ENCODE data around the gene SLC9A9. TPM values are rescaled to one million over a fixed set of nuclear protein-coding genes. Genes with fewer than 3 reads are reported as not detected.

SLC9A9 gene
- 11.4 TPM for total RNA-seq (ENCODE audit: unreplicated experiment)
- long read RNA-seq, partial matches to known transcripts, result 1 of 9 reads
- long read RNA-seq, other reads (novel, unspliced or antisense), result 3 of 9 reads

DNA sequence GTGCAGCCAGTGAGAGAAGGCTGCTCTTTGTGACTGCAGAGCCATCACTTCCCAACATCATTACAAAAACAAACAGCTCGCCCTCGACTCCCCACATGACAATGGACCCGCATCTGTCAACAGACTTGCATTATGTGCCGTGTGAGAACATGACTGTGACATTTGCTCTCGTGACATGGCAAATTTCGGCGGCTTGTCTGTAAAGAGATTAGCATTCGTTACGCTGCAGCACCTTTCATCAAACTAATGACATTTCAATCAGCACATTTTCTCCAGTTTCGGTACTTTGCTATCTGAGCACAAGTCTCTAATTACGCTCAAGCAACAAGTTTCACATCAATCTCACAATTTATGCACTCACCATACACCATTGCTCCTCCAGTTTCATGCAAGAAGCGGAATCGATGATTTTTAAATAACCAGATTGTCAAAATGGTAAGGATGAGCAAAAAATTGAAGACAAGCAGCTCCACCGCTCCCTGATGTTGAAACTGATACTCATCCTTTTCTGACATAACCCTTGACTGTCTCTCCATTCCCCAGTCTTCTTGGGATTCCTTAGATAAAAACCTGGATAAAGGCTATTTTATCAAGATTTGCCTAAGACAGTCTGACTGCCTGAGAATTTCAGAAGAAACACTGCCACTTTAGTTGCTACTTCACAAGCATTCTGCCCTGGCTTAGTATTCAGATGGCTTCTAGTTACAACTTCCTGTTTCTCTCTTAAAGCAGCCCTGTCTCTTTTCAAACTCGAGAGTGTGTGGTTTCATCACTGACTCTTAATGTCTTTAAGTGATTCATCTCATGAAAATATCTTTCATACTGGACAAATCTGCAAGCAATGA is at the start of gene SLC9A9:
TSS of gene SLC9A9 (minus strand) at position 682 of the 845 bp plus-strand sequence. CDS start at position 536, 146 bp downstream.
- peak within 1 kb of the TSS; percentile 95 for H3K27ac Mint-ChIP-seq (ENCODE audit: unreplicated experiment)
- H3K27me3 Mint-ChIP-seq (ENCODE audit: unreplicated experiment), result peaks cover 10% of the 10 kb centered on the region
- peak within 1 kb of the TSS; percentile 89 for H3K4me3 Mint-ChIP-seq (ENCODE audit: unreplicated experiment)
- H3K9me3 Mint-ChIP-seq (ENCODE audit: unreplicated experiment), result peaks cover 9% of the 10 kb centered on the region
- peaks cover 35% of the 10 kb centered on the region for H3K4me1 Mint-ChIP-seq (ENCODE audit: low read depth, unreplicated experiment)
- peak; percentile 44 for DNase-seq
- no peaks in the 10 kb centered on the region for H3K36me3 Mint-ChIP-seq (ENCODE audit: unreplicated experiment)
- TF ChIP-seq, protein P1, sequence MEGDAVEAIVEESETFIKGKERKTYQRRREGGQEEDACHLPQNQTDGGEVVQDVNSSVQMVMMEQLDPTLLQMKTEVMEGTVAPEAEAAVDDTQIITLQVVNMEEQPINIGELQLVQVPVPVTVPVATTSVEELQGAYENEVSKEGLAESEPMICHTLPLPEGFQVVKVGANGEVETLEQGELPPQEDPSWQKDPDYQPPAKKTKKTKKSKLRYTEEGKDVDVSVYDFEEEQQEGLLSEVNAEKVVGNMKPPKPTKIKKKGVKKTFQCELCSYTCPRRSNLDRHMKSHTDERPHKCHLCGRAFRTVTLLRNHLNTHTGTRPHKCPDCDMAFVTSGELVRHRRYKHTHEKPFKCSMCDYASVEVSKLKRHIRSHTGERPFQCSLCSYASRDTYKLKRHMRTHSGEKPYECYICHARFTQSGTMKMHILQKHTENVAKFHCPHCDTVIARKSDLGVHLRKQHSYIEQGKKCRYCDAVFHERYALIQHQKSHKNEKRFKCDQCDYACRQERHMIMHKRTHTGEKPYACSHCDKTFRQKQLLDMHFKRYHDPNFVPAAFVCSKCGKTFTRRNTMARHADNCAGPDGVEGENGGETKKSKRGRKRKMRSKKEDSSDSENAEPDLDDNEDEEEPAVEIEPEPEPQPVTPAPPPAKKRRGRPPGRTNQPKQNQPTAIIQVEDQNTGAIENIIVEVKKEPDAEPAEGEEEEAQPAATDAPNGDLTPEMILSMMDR (IDR thresholded peaks at IDR 0.05; ENCODE audit: partially characterized antibody, unreplicated experiment), result no peak

DNA sequence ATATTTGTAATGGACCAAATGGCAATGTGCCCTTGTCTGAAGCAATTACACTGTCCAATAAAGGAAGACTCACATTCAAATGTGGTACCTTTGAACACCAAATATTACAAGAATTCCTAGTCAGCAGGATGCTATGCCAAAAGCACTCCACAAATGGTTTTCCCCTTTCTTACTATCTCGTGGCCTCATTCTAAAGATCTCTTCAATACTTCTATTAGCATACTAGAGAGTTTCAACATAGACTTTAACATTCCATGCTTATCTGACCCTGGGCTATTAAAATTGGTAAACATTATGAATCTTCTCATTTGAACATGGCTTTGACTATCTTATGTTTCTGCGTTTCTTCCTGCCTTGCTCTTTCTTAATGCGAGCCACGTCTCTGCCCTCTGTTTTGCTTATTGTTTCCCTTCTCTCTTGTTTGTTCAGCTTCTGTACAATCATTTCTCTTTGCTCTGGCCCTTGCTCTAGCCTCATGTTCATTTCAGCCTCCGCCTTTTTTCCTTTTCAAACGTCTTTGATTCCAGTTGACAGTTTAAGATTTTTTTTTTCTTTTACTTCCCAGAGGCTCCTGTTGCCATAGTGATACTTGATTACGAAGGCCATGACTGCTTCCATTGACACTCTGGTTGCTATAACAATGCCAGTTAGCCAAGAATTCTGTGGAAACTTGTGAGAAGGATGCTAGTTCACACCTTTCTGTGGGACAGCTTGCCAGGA is 49.5 kb upstream of the SLC9A9 start:
- Mint-ChIP-seq H3K27me3 (ENCODE audit: unreplicated experiment) (no peaks in the 10 kb centered on the region), H3K36me3 (ENCODE audit: unreplicated experiment) (no peaks in the 10 kb centered on the region), H3K27ac (ENCODE audit: unreplicated experiment) (no peak overlapping the region)

DNA sequence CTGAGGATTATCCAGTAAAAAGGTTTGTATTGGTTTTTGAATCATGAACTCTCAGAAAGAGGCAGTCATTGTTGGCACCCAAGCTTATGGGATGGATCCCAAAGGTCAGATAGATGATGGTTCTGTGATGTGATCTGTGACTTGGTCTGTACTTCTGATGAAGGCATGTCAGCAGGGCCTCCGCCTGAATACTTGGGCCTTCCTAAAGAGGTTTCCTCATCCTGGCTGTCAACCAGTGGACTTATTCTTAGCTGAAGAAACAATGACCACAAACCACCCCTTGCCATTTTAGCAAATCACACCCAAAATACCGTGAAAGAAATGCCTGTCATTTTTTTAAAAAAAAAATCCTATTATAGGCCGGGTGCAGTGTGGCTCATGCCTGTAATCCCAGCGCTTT is 48.2 kb upstream of the SLC9A9 start:
- H3K9me3 Mint-ChIP-seq (ENCODE audit: unreplicated experiment), result no peaks in the 10 kb centered on the region
- H3K27me3 Mint-ChIP-seq (ENCODE audit: unreplicated experiment), result no peaks in the 10 kb centered on the region
- H3K4me1 Mint-ChIP-seq (ENCODE audit: low read depth, unreplicated experiment), result peaks cover 11% of the 10 kb centered on the region
- no peak for DNase-seq
- H3K27ac Mint-ChIP-seq (ENCODE audit: unreplicated experiment), result no peak overlapping the region
- no peak overlapping the region for H3K4me3 Mint-ChIP-seq (ENCODE audit: unreplicated experiment)
- H3K36me3 Mint-ChIP-seq (ENCODE audit: unreplicated experiment), result no peaks in the 10 kb centered on the region
- TF ChIP-seq, protein P1 (IDR thresholded peaks at IDR 0.05; ENCODE audit: partially characterized antibody, unreplicated experiment), result no peak

More for the DNA sequence above, 49.5 kb upstream of the SLC9A9 start:
- TF ChIP-seq, protein P1 (IDR thresholded peaks at IDR 0.05; ENCODE audit: partially characterized antibody, unreplicated experiment), result no peak
- Mint-ChIP-seq H3K4me1 (ENCODE audit: low read depth, unreplicated experiment) (peaks cover 6% of the 10 kb centered on the region), H3K4me3 (ENCODE audit: unreplicated experiment) (no peak overlapping the region), H3K9me3 (ENCODE audit: unreplicated experiment) (no peaks in the 10 kb centered on the region)
- DNase-seq, result no peak

DNA sequence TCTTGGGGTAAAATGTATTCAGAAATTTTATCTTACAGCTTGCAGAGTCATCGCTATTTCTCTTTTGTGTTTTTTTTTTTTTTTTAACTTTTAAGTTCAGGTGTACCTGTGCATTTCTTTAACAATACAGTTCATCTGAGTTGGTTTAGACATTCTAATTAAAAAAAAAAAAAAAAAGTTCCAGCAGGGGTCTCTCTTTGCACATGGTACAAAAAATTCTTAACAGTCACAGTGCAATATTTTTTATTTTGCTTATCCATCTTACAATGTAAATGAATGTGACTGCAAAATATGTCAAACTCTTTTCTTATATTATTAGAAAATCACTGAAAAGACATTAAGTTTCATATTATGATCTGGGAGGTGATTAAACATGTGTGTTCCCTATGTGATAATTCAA is 47.5 kb upstream of the SLC9A9 start:
- DNase-seq, result no peak
- TF ChIP-seq, protein P1 (IDR thresholded peaks at IDR 0.05; ENCODE audit: partially characterized antibody, unreplicated experiment), result no peak
- Mint-ChIP-seq H3K4me1 (ENCODE audit: low read depth, unreplicated experiment) (peaks cover 11% of the 10 kb centered on the region), H3K9me3 (ENCODE audit: unreplicated experiment) (no peaks in the 10 kb centered on the region), H3K4me3 (ENCODE audit: unreplicated experiment) (no peak overlapping the region), H3K27ac (ENCODE audit: unreplicated experiment) (no peak overlapping the region), H3K27me3 (ENCODE audit: unreplicated experiment) (no peaks in the 10 kb centered on the region), H3K36me3 (ENCODE audit: unreplicated experiment) (no peaks in the 10 kb centered on the region)

Measured in glutamatergic neuron (in vitro differentiated cells).